IPS DF 19.7 (cell line): ENCODE results near the gene APPL1.

Experiments
- DNase-seq: peaks from one replicate; pipeline ENCODE4 v3.0.0-alpha.2; 2013; ENCODE audit warnings: low read depth, low spot score

The APPL1 gene, protein sequence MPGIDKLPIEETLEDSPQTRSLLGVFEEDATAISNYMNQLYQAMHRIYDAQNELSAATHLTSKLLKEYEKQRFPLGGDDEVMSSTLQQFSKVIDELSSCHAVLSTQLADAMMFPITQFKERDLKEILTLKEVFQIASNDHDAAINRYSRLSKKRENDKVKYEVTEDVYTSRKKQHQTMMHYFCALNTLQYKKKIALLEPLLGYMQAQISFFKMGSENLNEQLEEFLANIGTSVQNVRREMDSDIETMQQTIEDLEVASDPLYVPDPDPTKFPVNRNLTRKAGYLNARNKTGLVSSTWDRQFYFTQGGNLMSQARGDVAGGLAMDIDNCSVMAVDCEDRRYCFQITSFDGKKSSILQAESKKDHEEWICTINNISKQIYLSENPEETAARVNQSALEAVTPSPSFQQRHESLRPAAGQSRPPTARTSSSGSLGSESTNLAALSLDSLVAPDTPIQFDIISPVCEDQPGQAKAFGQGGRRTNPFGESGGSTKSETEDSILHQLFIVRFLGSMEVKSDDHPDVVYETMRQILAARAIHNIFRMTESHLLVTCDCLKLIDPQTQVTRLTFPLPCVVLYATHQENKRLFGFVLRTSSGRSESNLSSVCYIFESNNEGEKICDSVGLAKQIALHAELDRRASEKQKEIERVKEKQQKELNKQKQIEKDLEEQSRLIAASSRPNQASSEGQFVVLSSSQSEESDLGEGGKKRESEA

DNA sequence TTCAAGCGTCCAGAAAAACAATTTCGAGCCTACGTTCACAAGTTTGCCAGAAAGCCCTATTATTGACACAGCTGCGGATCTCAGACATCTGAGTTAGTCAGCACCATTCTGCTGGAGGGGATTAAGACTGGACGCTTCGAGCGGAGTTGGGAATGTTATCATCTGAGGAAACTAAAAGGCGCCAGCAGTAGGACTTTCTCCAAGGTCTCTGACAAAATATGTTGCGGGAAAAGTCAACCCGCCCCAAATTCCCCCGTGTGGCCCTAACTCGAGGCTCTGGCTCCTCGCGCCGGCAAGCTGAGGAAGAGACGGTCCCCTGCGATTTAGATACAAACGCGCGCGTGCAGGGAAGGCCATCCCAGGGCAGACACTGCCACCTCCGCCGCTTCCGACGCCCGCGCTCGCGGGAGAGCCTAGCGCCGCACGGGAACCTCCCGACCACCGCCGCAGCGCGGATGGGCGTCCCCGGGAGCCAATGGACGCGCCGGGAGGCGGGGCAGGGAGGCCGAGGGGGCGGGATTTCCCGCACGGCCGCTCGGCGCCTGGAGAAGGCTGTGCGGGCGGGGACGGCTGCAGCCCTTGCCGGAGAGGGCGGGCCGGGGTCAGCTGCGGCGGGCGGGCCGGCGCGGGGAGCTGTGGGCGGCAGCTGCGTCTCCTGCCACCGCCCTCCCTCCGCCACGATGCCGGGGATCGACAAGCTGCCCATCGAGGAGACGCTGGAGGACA is at the start of gene APPL1:
APPL1 (plus strand) TSS at position 526 of the 726 bp plus-strand sequence; CDS start at position 681, 155 bp downstream.
- peak; percentile 45 for DNase-seq

DNA sequence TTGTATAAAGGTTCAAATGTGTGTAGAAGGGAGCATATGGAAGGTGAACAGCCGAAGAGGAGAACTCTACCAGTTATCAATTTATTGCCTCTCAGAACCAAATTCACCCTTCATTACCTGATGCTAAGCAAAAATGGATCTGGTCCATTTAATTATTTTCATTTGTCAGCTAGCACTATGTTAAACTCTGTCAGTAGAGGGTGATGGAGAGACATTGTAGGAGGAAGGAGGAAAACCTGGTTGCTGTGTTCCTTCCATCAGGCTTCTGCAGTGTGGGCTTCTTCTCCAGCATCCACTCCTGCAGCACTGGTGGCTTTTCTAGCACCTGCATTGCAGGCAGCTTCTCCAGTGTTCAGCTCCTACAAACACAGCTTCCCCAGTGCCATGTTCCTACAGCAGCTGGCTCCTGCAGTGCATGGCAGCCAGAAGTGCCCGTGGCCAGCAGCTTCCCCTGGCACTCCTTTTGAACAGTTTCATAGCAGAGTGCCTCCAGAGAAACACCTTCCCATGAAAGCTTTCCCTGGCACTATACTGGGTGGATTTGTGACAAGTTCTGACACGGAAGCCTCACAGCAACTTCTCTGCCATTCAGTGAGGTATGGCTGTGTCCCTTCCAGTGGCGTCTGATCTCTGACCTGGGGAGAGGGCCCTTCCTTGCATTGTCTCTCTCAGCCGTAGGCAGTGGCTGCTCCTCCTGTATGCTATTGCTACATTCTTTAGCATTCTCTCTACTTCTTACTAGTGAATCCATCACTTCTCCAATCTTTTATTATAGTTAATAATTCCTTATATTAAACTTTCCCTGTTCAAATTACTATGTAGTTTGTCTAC is 47.7 kb upstream of the APPL1 start:
- no peak for DNase-seq

DNA sequence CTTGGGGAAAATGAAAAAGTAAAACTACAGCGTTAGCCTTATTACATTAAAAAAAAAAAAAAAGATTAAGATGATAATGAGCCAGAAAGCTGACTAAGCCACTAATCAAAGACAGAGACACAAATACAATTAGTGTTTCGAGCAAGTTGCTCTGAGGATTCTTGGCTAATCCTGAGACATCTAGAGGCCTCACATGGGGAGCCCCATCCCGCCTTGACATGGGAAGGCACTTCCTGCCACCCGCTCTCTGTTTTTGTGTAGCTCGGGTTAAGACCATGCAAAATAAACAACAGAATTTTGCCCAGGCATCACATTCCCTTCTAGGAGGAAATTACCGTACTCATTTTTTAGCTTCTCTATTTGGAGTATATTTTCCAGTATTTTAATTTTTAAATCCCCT is 43.0 kb upstream of the APPL1 start:
- DNase-seq: no peak

DNA sequence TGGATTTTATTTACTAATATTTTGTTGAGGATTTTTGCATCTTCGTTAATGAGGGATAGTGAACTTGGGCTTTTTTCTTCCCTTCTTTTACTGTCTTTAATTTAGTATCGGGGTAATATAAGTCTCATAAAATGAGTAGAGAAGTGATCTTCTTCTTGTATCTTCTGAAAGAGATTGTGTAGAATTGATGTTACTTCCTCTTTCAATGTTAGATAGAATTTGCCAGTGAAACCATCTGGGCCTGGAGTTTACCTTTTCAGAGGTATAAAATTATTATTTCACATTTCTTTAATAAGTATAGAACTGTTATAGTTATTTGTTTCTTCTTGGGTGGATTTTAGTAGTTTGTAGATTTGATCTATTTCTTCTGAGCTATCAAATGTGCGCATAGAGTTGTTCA is 35.5 kb upstream of the APPL1 start:
- DNase-seq: no peak

DNA sequence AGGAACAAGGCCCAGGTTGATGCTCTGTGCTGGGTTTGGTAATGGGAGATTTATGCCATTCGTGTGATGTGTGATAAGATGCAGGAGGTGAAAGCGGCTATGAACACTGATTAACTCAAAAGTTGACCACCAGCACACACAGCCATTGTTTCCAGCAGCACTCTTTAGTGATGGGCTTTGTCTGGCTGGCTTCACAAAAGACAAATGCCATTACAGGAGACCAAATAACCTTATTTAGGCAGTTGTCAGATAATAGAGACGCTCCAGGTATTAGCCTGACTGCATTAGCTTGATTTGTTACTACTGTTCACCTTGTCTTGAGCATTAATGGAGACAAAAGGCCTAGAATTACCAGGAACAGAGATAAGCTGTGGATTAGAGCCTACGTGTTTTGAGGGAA is 32.9 kb upstream of the APPL1 start:
- DNase-seq: no peak

DNA sequence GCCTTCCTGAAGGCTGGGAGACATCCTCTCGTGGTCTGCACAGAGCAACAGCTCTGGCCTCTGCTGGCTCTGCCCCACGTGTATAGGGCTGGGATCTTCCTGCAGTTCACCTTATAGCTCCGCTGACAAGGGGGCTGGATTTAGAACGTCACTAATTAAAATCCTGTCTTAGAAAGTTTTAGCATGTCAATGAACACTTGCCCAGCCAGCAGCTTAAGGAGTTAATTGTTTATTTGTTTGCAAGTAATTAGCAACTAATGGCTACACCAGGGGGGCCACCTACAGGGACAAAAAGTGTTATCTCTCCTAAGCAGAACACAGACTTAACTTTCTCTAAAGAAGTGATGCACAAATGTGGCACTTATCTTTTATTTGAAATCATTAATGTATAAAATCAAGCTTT is 27.6 kb upstream of the APPL1 start, which contains the start of gene HESX1:
HESX1 (minus strand) TSS at position 84 of the 403 bp plus-strand sequence; CDS start at position 24, 60 bp downstream.
- peak; percentile 91 for DNase-seq

DNA sequence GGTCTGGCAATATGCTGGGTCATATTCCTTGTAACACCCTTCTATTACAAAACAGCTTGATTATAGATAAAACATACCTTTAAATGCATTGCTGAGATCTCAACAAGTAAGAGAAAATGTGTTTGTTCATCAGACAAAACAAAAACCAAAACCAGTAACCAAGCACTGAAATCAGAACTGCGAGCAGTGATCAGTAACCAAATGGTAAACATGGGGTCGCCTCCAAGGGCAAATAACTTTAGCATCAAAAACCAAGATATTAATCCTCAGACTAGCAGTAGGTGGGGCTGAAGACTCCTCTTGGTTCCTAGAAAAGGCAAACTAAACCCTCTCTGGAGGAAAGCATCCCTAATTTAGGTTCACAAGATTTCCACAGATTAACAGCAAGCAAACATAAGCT is 21.1 kb upstream of the APPL1 start:
- no peak for DNase-seq

DNA sequence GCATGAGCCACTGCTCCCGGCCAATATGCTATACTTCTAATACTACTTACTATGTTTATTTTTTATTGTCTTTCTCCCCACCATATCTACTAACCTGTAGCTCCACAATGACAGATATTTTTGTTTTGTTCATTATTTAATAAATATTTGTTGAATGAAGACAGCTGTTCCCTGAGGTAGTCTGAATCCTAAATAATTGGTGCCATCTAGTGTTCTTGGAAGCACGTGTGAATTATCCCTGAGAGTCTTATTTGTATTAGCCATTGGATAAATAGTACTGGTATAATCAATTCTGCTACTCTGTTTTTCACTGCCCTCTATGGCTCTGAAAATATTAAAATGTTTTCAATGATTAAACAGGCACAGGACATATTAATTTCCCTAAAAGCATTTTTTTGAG is 5.6 kb upstream of the APPL1 start:
- no peak for DNase-seq

DNA sequence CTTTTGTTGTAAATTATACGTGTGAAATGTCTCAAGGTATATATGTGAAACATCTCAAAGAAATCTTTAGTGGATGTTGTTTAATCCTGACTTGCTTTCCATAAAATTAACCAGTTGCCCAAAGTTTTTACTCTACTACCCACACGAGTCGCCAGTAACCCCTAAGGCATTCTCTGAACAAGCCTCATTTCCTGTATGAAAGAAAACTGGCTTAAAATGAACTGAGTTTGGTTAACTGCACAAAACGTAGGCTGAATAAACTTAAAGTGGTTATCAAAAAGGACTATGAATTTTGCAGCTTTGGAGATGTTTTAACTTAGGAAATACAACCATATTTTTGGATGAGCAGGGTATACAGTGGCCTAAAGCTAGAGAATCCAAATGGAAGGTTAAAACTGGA is 2.7 kb upstream of the APPL1 start:
- DNase-seq: no peak

DNA sequence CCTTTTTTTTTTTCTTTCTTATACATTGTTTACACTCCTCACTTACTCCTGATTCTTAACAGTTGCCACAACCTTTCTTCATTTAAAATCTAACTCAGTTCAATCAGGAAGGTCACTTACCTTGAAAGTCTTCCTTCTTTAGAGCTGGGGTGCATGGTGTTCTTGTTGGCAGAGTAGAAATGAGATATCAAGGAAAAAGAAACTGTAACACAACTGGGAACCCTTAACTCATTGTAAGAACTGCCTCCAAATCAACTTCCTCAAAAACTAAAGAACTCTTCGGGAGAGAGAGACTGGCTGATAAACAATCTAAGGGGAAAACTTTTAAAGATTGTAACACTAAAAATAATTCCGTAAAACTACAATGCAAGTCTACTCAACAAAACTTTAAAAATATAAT is 1.4 kb upstream of the APPL1 start:
- no peak for DNase-seq

DNA sequence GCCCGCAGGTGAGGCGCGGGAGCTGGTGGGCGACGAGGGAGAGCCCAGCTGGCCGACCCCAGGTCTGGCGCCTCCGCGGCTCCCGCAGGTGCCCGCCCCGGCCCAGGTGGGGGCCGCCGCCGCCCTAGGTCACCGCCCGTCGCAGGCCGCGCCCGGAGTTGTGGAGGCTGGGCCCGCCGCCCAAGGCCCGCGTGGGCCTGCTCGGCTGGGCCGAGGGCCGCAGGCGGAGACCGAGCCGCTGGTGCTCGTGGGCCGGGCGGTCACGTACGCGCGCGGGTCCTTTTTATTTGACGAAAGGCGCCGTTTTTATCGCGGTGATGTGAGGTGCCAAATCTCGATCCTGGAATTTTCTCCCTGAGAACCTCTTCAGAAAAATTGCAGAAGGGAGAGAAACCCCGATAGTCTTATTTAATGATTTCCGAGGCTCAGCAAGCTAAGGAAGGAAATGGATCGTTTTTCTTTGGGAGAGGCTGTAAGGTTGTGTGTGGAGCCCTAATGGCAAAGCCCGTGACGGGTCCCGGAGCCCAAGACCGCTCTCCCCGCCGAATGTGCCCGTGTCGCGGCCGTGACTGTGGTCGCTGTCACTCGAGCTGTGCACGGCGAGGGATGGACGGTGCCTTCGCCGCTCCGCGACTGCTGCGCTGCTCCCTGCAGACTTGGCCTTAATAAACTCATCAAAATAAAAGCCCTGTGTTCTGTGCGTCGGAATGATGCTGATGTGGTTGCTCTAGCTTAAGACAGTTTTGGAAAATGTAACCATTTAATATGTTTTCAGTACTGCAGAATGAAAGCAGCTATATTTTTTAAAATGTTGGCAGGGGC is 612 bp downstream of the APPL1 start:
- no peak for DNase-seq

DNA sequence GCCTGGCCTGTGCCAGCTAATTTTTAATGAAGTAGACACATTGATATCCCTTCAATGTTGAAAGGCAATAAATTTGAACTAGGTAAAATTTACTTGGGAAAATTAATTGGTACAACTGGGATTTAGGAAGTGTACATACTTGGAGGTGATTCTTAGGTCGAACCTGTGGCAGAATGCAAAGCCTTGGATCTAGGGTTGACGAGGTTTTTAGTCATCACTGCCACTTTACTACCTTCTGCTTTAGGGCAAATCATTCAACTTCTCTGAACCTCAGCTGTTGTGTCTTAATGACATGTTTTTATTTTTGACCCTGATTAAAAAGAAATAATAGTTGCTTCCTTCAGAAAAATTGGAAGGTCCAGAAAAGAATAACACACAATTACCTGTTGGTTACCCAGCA is 2.5 kb downstream of the APPL1 start:
- no peak for DNase-seq

DNA sequence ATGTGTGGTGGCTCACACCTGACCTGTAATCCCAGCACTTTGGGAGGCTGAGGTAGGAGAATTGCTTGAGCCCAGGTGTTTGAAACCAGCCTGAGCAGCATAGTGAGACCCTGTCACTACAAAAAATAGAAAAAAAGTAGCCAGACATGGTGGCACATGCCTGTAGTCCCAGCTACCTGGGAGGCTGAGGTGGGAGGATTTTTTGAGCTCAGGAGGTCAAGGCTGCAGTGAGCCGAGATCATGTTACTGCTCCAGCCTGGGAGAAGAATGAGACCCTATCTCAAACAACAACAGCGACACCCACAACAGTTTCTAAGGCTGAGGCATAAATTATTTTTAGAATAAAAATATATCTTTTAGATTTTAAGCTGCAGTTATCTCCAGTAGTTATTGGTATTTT is 6.3 kb downstream of the APPL1 start:
- DNase-seq: no peak

DNA sequence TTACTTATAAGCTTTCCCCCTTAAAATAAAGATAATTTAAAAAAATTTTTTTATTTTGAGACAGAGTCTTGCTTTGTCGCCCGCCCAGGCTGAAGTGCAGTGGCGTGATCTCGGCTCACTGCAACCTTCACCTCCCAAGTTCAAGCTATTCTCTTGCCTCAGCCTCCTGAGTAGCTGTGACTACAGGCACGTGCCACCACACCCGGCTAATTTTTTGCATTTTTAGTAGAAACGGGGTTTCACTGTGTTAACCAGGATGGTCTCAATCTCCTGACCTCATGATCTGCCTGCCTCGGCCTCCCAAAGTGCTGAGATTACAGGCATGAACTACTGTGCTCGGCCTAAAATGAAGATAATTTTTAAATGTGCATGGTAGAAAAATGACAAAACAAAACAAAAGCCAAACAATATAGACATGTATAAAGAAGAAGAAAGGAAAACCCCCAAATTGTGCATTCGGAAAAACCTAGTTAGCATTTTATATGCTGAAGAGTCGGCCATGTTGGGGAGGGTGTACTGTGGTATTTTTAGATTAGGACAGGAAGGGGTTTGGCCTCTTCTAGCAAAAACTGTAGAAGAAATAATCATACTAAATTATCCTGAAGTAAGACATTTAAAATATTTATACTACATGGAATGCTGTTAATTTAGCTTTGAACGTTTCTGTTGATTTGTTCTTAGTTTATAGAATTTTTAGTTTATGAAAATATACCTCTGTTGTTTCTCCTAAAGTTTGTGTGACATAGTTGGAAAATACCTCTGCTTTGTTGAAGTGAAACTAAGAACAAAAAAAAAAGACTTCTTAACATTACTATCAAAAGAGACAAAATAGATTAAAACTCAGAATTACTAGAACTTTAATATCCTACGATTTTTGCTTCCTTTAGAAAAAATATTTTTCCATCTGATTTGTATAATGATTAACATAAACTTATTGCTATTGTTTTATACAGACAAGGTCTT is 7.4 kb downstream of the APPL1 start:
- no peak for DNase-seq

DNA sequence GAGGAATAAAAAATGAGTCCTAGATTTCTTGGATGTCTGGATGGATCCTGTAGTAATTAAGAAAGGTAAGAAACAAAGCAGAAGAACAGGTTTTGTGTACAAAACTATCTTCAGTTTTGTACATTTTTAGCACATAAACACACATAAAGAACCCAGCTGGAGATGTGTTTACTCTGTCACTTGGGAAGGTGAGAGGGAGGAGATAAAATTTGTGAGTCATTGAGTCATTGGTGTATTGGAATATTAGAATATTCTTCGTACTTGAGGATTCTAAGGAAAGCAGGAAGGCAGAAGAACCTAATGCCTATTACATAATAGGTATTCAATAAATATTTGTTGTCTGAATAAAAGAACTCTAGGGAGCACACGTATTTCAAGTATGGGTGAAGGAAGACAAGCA is 17.4 kb downstream of the APPL1 start:
- DNase-seq: no peak

DNA sequence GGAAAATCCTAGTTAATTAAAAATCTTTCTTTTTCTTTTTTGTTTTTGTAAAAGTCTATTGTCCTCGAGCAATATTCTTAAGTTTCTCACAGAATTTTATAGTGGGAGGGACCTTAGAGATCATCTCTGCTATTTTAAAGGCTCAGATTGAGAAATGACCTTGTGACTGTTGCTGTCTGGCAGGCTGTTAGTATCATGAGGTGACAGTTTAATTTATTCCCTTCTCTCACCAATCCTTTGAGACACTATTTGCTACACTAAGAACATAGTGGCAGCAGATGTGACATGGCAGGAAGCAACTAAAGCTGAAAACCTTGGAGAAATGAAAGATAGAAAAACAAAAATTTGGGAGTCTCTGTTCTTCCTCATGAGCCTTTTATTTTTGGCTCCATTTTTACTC is 24.9 kb downstream of the APPL1 start:
- DNase-seq: no peak

DNA sequence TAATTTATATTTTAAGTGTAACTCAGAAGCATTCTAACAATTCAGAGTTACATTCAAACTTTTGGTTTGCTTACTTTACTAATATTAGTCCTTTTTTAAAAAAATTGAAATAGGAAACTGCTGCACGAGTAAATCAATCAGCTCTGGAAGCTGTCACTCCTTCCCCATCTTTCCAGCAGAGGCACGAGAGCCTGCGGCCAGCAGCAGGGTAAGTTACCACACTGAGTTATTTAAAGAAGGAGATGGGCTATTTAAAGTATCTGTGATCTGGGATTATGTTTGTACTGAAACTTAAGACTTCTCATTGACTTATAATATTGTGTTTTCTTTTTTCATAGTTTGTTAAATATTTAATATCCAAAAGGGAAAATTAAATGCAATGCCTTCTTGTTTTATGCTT is 29.3 kb downstream of the APPL1 start:
- no peak for DNase-seq

DNA sequence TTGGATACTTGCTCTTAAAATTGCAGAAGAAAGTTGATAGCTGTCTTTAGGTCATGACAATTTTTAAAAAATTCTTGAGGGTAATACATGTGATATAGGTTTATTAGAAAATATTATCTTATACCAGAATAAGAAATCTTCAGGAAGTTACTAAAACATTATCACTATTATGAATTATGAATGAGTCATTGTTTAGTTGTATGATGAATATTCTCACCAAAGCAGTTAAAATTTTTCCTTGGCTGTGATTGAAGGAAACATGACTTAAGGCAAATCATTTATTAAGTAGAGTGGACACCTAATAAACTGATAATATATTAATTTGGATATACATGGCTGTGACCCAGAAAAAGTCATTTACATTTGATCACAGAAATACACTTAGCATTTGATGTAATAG is 30.1 kb downstream of the APPL1 start:
- DNase-seq: no peak

DNA sequence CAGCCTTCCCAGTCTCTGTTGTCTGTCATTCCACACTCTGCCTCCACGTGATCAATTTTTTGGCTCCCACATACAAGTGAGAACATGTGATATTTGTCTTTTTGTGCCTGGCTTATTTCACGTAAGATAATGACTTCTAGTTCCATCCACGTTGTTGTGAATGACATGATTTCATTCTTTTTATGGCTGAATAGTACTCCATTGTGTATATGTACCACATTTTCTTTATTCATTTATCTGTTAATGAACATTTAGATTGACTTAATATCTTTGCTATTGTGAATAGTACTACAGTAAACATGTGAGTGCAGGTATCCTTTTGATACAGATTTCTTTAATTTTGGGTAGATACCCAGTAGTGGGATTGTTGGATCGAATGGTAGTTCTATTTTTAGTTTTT is 33.6 kb downstream of the APPL1 start:
- no peak for DNase-seq

DNA sequence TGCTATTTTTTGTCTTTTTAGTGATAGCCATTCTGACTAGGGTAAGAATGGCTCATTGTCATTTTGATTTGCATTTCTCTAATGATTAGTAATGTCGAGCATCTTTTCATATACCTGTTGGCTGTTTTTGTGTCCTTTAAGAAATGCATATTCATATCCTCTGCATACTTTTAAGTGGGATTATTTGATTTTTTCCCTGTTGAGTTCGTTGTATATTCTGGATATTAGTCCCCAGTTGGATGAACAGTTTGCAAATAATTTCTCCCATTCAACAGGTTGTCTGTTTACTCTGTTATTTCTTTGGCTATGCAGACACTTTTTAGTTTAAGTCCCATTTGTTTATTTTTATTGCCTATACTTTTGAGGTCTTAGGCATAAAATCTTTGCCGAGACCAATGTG is 34.4 kb downstream of the APPL1 start:
- DNase-seq: no peak
